Ovary (tissue), 9 donors: ENCODE measurements around the gene ARMC2. TPM values are rescaled to one million over a fixed set of nuclear protein-coding genes. Genes with fewer than 3 reads are reported as not detected.
"Not testable (repeated sequence)": the region's sequence is repeated elsewhere in the genome, so short reads cannot be mapped to it uniquely, and the experiment has no call there.

Experiments
- DNase-seq, 5 donors: peaks; one replicate each; pipeline ENCODE4 v3.0.0-alpha.2; 2019 to 2020
- H3K27ac ChIP-seq, 2 donors: fragments of 200-600 bp; one replicate each; pipeline versions ENCODE4 v1.5.1 to v1.8.0; 2019 to 2022
- H3K27me3 ChIP-seq: fragments of 200-600 bp; one replicate; pipeline ENCODE4 v1.8.0; 2022
- H3K36me3 ChIP-seq: fragments of 200-600 bp; sonication (generic); one replicate; pipeline ENCODE4 v1.5.1; 2019
- H3K4me1 ChIP-seq: one replicate; pipeline ENCODE4 v1.8.1; 2013; ENCODE audit warnings: mild to moderate bottlenecking, moderate library complexity; ENCODE audit not compliant: insufficient read depth
- H3K4me3 ChIP-seq: fragments of 200-600 bp; sonication (generic); one replicate; pipeline ENCODE4 v1.5.1; 2017
- H3K9me3 ChIP-seq, 2 donors: fragments of 200-600 bp in 1 of 2; sonication (generic) in 1 of 2; one replicate each; pipeline versions ENCODE4 v1.5.1 to v1.8.1; 2013 to 2019; ENCODE audit warnings: mild to moderate bottlenecking in 1 of 2, moderate library complexity in 1 of 2
- CTCF ChIP-seq, 3 donors: fragments of 450-650 bp in 2 of 3; fragments of 200-600 bp in 1 of 3; IDR thresholded peaks; one replicate each; pipeline versions ENCODE4 v1.5.1 to v1.8.0; 2016 to 2022; ENCODE audit warnings: antibody characterized with exemption in 3 of 3, mild to moderate bottlenecking in 1 of 3
- EP300 ChIP-seq: sonication (generic); formaldehyde crosslinking; IDR thresholded peaks from one replicate; pipeline ENCODE4 v1.6.1; 2017; ENCODE audit warnings: antibody characterized with exemption
- POLR2A ChIP-seq: fragments of 450-650 bp; IDR thresholded peaks from one replicate; pipeline ENCODE4 v1.6.1; 2017; ENCODE audit warnings: antibody characterized with exemption, mild to moderate bottlenecking, moderate library complexity
- WGBS, 3 donors: extraction: QIAGEN DNeasy Blood & Tissue Kit in 1 of 3; methylation state at CpG; one replicate each; pipeline versions ENCODE4 v1.1.5 to v1.1.7; 2013 to 2017; 5-methylcytosine and 5-hydroxymethylcytosine counted together
- intact Hi-C, 4 donors: fragments of 100-400 bp; cut with DNase I; formaldehyde crosslinking; loops; one replicate each; pipeline versions ENCODE4 v1.11.0 to v1.15.1; 2022 to 2023
- polyA plus RNA-seq, 2 donors: library from polyadenylated mRNA; stranded (reverse); fragments of 200-250 nt in 1 of 2; fragments of 350-450 nt in 1 of 2; fragmentation: Illumina TruSeq in 1 of 2; extraction: RNeasy Lipid Tissue Mini Kit (QIAGEN cat#74804) in 1 of 2; gene quantifications; one replicate each; pipeline ENCODE4 v1.2.3, GENCODE V29; 2013 to 2014
- total RNA-seq, 7 donors: library from RNA; depleted of rRNA in 2 of 7; stranded (reverse); fragments of >200 nt in 2 of 7; fragmentation: NEBNext Ultra II Directional in 3 of 7; extraction: Animal tissue kit (Norgen Biotek cat#: 25700) in 3 of 7; gene quantifications; one replicate each; pipeline versions ENCODE4 v1.1.0 to v1.2.4, GENCODE V29; 2016 to 2023
- donor health status: DM: no; HTN: no; CAD: no; lungs with moderate emphysema.
- donor health status: DM: no; HTN: no; CAD: no.
- donor health status: Bipolar disorder and iron deficiency.
- donor health status: DM: yes; HTN: yes; CAD: no.
- donor health status: DM: no; HTN: no; CAD: no.
- donor health status: DM: yes; HTN: yes; CAD: no.

ARMC2 gene
- total and polyA plus RNA-seq, 9 donors: 3.2 to 14.7 (median 9.2) TPM

GRCh38 chr6:108851756-108852155 is 3.5 kb downstream of the ARMC2 start:
- Histone ChIP-seq H3K36me3 (no peaks in the 10 kb centered on the region), H3K9me3 (peaks cover 0 to under 1% of the 10 kb centered on the region in 2 donors), H3K27ac (no peak overlapping the region), H3K4me3 (no peak overlapping the region), H3K27me3 (no peaks in the 10 kb centered on the region), H3K4me1 (peaks cover 2% of the 10 kb centered on the region)
- TF ChIP-seq POLR2A: no peak
- TF ChIP-seq EP300: no peak
- no peak for TF ChIP-seq CTCF (IDR thresholded peaks at IDR 0.05)
- DNase-seq: no peak
- intact Hi-C loops: no loop called here
- WGBS, 3 donors: 92 to 95% (median 92%) methylated on average over 1 of the region's 1 CpG

- no peaks in the 10 kb centered on the region for H3K4me1 ChIP-seq
- TF ChIP-seq CTCF (IDR thresholded peaks at IDR 0.05) (no peak), EP300 (no peak), POLR2A (no peak)
- no peaks in the 10 kb centered on the region for H3K27me3 ChIP-seq
- DNase-seq: no peak
- peaks cover 0 to 3% of the 10 kb centered on the region in 2 donors for H3K9me3 ChIP-seq
- intact Hi-C loops: no loop called here
- no peak overlapping the region for H3K4me3 ChIP-seq
- H3K36me3 ChIP-seq: no peaks in the 10 kb centered on the region
- no peak overlapping the region for H3K27ac ChIP-seq
Observed at GRCh38 chr6:108853077-108853476, 4.9 kb downstream of the ARMC2 start.

- Histone ChIP-seq H3K36me3 (no peaks in the 10 kb centered on the region), H3K27me3 (no peaks in the 10 kb centered on the region), H3K4me3 (no peak overlapping the region), H3K9me3 (no peaks in the 10 kb centered on the region), H3K4me1 (no peaks in the 10 kb centered on the region), H3K27ac (no peak overlapping the region)
- TF ChIP-seq EP300 (no peak), CTCF (IDR thresholded peaks at IDR 0.05) (no peak), POLR2A (no peak)
- 88 to 95% (median 94%) methylated on average over 4 of the region's 4 CpGs for WGBS, 3 donors
- no peak for DNase-seq
- intact Hi-C loops: no loop called here
Observed at GRCh38 chr6:108862479-108863191, 14.4 kb downstream of the ARMC2 start.

GRCh38 chr6:108865751-108866286 is 17.6 kb downstream of the ARMC2 start:
- H3K27ac ChIP-seq, H3K27me3 ChIP-seq, H3K36me3 ChIP-seq, H3K4me3 ChIP-seq, H3K9me3 ChIP-seq, H3K4me1 ChIP-seq, intact Hi-C loops, DNase-seq: not testable (repeated sequence)
- 91 to 93% (median 91%) methylated on average over 2 of the region's 2 CpGs for WGBS, 3 donors

GRCh38 chr6:108866798-108867197 is 18.6 kb downstream of the ARMC2 start:
- Histone ChIP-seq H3K27me3 (no peaks in the 10 kb centered on the region), H3K4me1 (no peaks in the 10 kb centered on the region), H3K9me3 (no peaks in the 10 kb centered on the region), H3K27ac (no peak overlapping the region), H3K36me3 (no peaks in the 10 kb centered on the region), H3K4me3 (no peak overlapping the region)
- TF ChIP-seq POLR2A (no peak), CTCF (IDR thresholded peaks at IDR 0.05) (no peak), EP300 (no peak)
- intact Hi-C loops: no loop called here
- no peak for DNase-seq
- 93 to 96% (median 93%) methylated on average over 3 of the region's 3 CpGs for WGBS, 3 donors
